NCI-H2029 (cell line): Measurements from ENCODE around the gene SAP30BP.

Experiments used
- DNase-seq: peaks from one replicate; lab custom pipeline; 2025; lab: John Stamatoyannopoulos, UW

SAP30BP gene

GRCh38 chr17:75666959-75667790 lies at the start of gene SAP30BP, which contains the start of gene RECQL5:
Gene SAP30BP (plus strand): TSS chr17:75667338. CDS start chr17:75667373, 35 bp downstream.
Gene RECQL5 (minus strand): TSS chr17:75667154. CDS start chr17:75666557, 597 bp downstream.
- DNase-seq, result peak; percentile 95

GRCh38 chr17:75617675-75618074 lies 49.5 kb upstream of the SAP30BP start:
- no peak for DNase-seq

- DNase-seq, result no peak
Observed at GRCh38 chr17:75619506-75620431, 47.4 kb upstream of the SAP30BP start.

GRCh38 chr17:75621489-75621888 lies 45.6 kb upstream of the SAP30BP start:
- no peak for DNase-seq

- no peak for DNase-seq
Observed at GRCh38 chr17:75622076-75622475, 45.1 kb upstream of the SAP30BP start.

- no peak for DNase-seq
Observed at GRCh38 chr17:75622771-75623273, 44.3 kb upstream of the SAP30BP start.

GRCh38 chr17:75623386-75623785 lies 43.8 kb upstream of the SAP30BP start:
- no peak for DNase-seq

- no peak for DNase-seq
Observed at GRCh38 chr17:75624021-75624420, 43.1 kb upstream of the SAP30BP start.

GRCh38 chr17:75624714-75625345 lies 42.3 kb upstream of the SAP30BP start:
- no peak for DNase-seq

- DNase-seq, result no peak
Observed at GRCh38 chr17:75625813-75626486, 41.2 kb upstream of the SAP30BP start.

- no peak for DNase-seq
Observed at GRCh38 chr17:75626496-75627038, 40.6 kb upstream of the SAP30BP start.

- no peak for DNase-seq
Observed at GRCh38 chr17:75627094-75627493, 40.0 kb upstream of the SAP30BP start.

GRCh38 chr17:75628425-75628824 lies 38.7 kb upstream of the SAP30BP start:
- DNase-seq, result no peak

- DNase-seq, result no peak
Observed at GRCh38 chr17:75629157-75629556, 38.0 kb upstream of the SAP30BP start.

GRCh38 chr17:75630071-75630917 lies 36.8 kb upstream of the SAP30BP start:
- DNase-seq, result no peak

GRCh38 chr17:75631353-75631752 lies 35.8 kb upstream of the SAP30BP start:
- DNase-seq, result no peak

- no peak for DNase-seq
Observed at GRCh38 chr17:75632428-75632827, 34.7 kb upstream of the SAP30BP start.

- DNase-seq, result peak; percentile 49
Observed at GRCh38 chr17:75632863-75633485, 34.2 kb upstream of the SAP30BP start, which contains the start of gene SMIM5. Gene SMIM5 (plus strand): TSS chr17:75633434. CDS start chr17:75640202, 6,768 bp downstream.
